ENCODE measurements around the gene NAALADL2.

NAALADL2 gene

DNA sequence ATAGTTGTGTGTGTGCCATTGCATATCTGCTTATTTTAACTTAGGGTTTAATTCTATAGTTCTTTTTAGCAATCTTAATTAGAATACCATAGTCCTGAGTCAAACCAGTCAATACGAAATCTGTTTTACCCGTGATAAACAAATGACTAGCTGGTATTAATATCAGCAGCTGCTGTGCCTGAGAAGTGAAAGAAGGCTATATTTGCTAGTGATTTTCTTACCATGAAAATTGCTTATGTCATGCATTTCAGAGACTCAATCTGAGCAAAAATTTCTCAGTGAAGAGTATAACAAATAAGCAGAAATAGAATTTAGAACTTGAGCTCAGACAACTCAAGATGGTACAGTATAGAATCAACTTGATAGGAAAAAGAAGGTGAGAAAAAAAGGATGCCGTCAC, 820.4 kb downstream of the NAALADL2 start:
- DNase-seq, result no peak
- H2BK15ac ChIP-seq (replicated peaks; ENCODE audit: low read depth), result no peak overlapping the region
- H3K4me3 ChIP-seq (ENCODE audit: low read length), result no peak overlapping the region
- no peak overlapping the region for H3K9ac ChIP-seq (ENCODE audit: low read length)
- no peak overlapping the region for H2AK5ac ChIP-seq (ENCODE audit: low read length)
- H4K5ac ChIP-seq (ENCODE audit: low read length), result no peak overlapping the region
- H3K27me3 ChIP-seq (ENCODE audit: insufficient read depth, low read length, poor library complexity), result no peaks in the 10 kb centered on the region
- H3K4me1 ChIP-seq (ENCODE audit: control insufficient read depth, low read depth, low read length), result no peaks in the 10 kb centered on the region
- H3K79me1 ChIP-seq (ENCODE audit: low read length), result no peaks in the 10 kb centered on the region
- no CpG with 5 or more reads among the region's 3 CpGs for WGBS (ENCODE audit: extremely low coverage, insufficient coverage, low lambda C conversion rate)
- H3K4ac ChIP-seq (ENCODE audit: low read depth, low read length), result no peak overlapping the region
- no peak overlapping the region for H4K8ac ChIP-seq (ENCODE audit: low read depth, low read length)
- no peak overlapping the region for H3K4me2 ChIP-seq (ENCODE audit: low read length)
- H3K79me2 ChIP-seq (ENCODE audit: control insufficient read depth, insufficient read depth, low read length), result no peaks in the 10 kb centered on the region
- no peak overlapping the region for H3K27ac ChIP-seq (ENCODE audit: low read depth, low read length)
- no peak overlapping the region for H3K56ac ChIP-seq (ENCODE audit: low read length)
- H3K23ac ChIP-seq (ENCODE audit: low read length), result no peak overlapping the region
- H2BK120ac ChIP-seq (ENCODE audit: low read depth, low read length), result no peak overlapping the region
- H3K36me3 ChIP-seq (ENCODE audit: control insufficient read depth, insufficient read depth, low read length), result no peaks in the 10 kb centered on the region
- no peak overlapping the region for H3K18ac ChIP-seq (ENCODE audit: low read length)
- no peak overlapping the region for H2BK5ac ChIP-seq (ENCODE audit: low read length)

DNA sequence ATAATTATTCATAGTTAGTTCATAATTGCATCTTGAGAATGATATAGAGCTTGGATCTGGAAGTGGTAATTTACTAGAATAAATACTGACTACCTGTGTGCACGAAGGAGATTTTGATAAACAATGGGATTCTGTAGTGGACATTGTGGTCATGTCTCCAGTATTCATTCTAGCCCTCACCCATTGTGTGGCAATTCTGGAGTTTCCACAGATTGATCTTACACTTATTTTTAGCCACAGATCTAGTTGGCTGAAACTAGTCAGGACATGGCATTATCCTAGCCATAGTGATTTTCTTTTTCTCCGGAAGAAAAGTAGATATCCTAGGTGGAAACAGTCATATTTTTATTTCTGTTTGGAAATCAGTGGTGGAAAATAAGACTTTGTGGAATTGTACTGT, 833.1 kb downstream of the NAALADL2 start:
- H3K23ac ChIP-seq (ENCODE audit: low read length), result no peak overlapping the region
- H3K9ac ChIP-seq (ENCODE audit: low read length), result no peak overlapping the region
- no peaks in the 10 kb centered on the region for H3K79me1 ChIP-seq (ENCODE audit: low read length)
- H3K56ac ChIP-seq (ENCODE audit: low read length), result no peak overlapping the region
- no CpG with 5 or more reads among the region's 2 CpGs for WGBS (ENCODE audit: extremely low coverage, insufficient coverage, low lambda C conversion rate)
- no peak overlapping the region for H2BK15ac ChIP-seq (replicated peaks; ENCODE audit: low read depth)
- DNase-seq, result no peak
- H3K4me3 ChIP-seq (ENCODE audit: low read length), result no peak overlapping the region
- no peaks in the 10 kb centered on the region for H3K79me2 ChIP-seq (ENCODE audit: control insufficient read depth, insufficient read depth, low read length)
- H2BK120ac ChIP-seq (ENCODE audit: low read depth, low read length), result no peak overlapping the region
- no peaks in the 10 kb centered on the region for H3K36me3 ChIP-seq (ENCODE audit: control insufficient read depth, insufficient read depth, low read length)
- no peak overlapping the region for H4K8ac ChIP-seq (ENCODE audit: low read depth, low read length)
- no peaks in the 10 kb centered on the region for H3K4me1 ChIP-seq (ENCODE audit: control insufficient read depth, low read depth, low read length)
- no peak overlapping the region for H3K18ac ChIP-seq (ENCODE audit: low read length)
- no peaks in the 10 kb centered on the region for H3K27me3 ChIP-seq (ENCODE audit: insufficient read depth, low read length, poor library complexity)
- H2AK5ac ChIP-seq (ENCODE audit: low read length), result no peak overlapping the region
- H3K4me2 ChIP-seq (ENCODE audit: low read length), result no peak overlapping the region
- H3K27ac ChIP-seq (ENCODE audit: low read depth, low read length), result no peak overlapping the region
- H2BK5ac ChIP-seq (ENCODE audit: low read length), result no peak overlapping the region
- no peak overlapping the region for H4K5ac ChIP-seq (ENCODE audit: low read length)
- H3K4ac ChIP-seq (ENCODE audit: low read depth, low read length), result no peak overlapping the region

DNA sequence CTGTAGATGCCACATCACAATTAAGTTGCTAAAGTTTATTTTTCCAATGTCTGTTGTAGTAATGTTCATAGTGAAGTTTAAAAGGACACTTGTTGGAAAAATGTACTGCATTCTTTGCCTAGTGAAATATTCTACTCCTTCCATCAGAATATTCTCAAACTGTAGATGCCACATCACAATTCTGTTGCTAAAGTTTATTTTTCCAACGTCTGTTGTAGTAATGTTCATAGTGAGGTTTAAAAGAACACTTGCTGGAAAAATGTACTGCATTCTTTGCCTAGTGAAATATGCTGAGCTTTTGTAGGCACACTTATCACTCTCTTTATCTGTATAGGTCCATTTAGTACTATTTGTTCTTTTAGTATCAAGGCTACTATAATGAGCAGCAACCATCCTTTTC, 836.1 kb downstream of the NAALADL2 start:
- Histone ChIP-seq H3K4ac (ENCODE audit: low read depth, low read length) (no peak overlapping the region), H3K79me1 (ENCODE audit: low read length) (no peaks in the 10 kb centered on the region), H3K4me2 (ENCODE audit: low read length) (no peak overlapping the region), H2BK5ac (ENCODE audit: low read length) (no peak overlapping the region), H3K56ac (ENCODE audit: low read length) (no peak overlapping the region), H3K27ac (ENCODE audit: low read depth, low read length) (no peak overlapping the region), H3K18ac (ENCODE audit: low read length) (no peak overlapping the region), H2BK120ac (ENCODE audit: low read depth, low read length) (no peak overlapping the region), H3K27me3 (ENCODE audit: insufficient read depth, low read length, poor library complexity) (no peaks in the 10 kb centered on the region), H3K23ac (ENCODE audit: low read length) (no peak overlapping the region), H2AK5ac (ENCODE audit: low read length) (no peak overlapping the region), H3K36me3 (ENCODE audit: control insufficient read depth, insufficient read depth, low read length) (no peaks in the 10 kb centered on the region), H3K4me1 (ENCODE audit: control insufficient read depth, low read depth, low read length) (no peaks in the 10 kb centered on the region), H2BK15ac (replicated peaks; ENCODE audit: low read depth) (no peak overlapping the region), H4K5ac (ENCODE audit: low read length) (no peak overlapping the region), H3K4me3 (ENCODE audit: low read length) (no peak overlapping the region), H4K8ac (ENCODE audit: low read depth, low read length) (no peak overlapping the region), H3K79me2 (ENCODE audit: control insufficient read depth, insufficient read depth, low read length) (no peaks in the 10 kb centered on the region), H3K9ac (ENCODE audit: low read length) (no peak overlapping the region)
- no peak for DNase-seq
- WGBS (ENCODE audit: extremely low coverage, insufficient coverage, low lambda C conversion rate), result no CpG with 5 or more reads among the region's 1 CpG

DNA sequence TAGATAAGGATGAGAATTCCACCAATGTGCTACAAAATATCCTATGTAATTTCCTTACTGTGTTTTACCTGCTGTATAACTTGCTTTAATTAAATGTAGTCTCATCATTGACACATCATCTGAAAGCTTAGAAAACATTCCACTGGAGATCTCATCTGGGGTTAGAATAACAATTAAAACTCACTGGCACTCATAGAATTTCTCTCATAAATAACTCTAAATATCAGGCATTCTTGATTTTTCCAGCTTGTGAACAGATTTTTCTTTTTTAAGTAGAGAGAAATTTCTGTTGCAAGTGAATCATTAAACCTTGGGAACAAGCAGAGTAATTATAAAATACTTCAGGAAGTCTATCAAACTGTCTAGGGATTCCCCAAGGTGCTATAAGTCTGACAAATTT, 843.8 kb downstream of the NAALADL2 start:
- Histone ChIP-seq H3K4me2 (ENCODE audit: low read length) (no peak overlapping the region), H4K5ac (ENCODE audit: low read length) (no peak overlapping the region), H3K4me1 (ENCODE audit: control insufficient read depth, low read depth, low read length) (no peaks in the 10 kb centered on the region), H3K27ac (ENCODE audit: low read depth, low read length) (no peak overlapping the region), H3K18ac (ENCODE audit: low read length) (no peak overlapping the region), H3K9ac (ENCODE audit: low read length) (no peak overlapping the region), H3K56ac (ENCODE audit: low read length) (no peak overlapping the region), H4K8ac (ENCODE audit: low read depth, low read length) (no peak overlapping the region), H2BK120ac (ENCODE audit: low read depth, low read length) (no peak overlapping the region), H3K36me3 (ENCODE audit: control insufficient read depth, insufficient read depth, low read length) (no peaks in the 10 kb centered on the region), H2AK5ac (ENCODE audit: low read length) (no peak overlapping the region), H2BK15ac (replicated peaks; ENCODE audit: low read depth) (no peak overlapping the region), H3K79me2 (ENCODE audit: control insufficient read depth, insufficient read depth, low read length) (no peaks in the 10 kb centered on the region), H3K4ac (ENCODE audit: low read depth, low read length) (no peak overlapping the region), H2BK5ac (ENCODE audit: low read length) (no peak overlapping the region), H3K79me1 (ENCODE audit: low read length) (no peaks in the 10 kb centered on the region), H3K27me3 (ENCODE audit: insufficient read depth, low read length, poor library complexity) (no peaks in the 10 kb centered on the region), H3K23ac (ENCODE audit: low read length) (no peak overlapping the region), H3K4me3 (ENCODE audit: low read length) (no peak overlapping the region)
- DNase-seq, result no peak

DNA sequence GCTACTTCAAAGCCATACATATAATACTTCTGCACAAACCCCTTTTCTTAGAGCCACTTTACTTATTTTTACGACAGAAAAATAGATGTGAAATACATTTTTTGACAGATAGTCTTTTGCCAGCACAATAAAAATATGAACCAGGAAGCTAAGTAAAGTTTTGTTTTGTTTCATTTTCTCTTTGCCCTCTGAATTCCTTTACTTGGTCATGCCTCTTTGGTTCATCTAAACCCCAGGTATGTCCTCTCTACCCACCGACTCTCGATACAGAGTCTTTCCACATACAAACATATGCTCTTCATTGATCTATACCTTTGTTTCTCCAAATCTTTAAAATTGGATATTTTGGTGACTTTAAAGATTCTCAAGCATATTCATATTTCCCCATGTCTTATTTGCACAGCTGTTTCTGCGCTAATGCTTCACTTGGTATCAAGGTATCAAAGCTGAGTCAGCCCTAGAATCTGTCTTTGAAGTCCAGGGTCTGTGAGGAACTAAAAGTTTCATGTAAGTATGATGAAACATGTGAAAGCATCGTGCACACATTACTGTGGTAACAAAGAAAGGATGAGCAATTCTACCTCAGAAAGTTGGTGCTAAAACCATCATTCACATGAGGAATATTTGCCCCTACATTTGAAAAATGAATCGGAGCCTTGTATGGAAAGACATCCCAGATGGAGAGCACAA, 845.4 kb downstream of the NAALADL2 start:
- no CpG with 5 or more reads among the region's 6 CpGs for WGBS (ENCODE audit: extremely low coverage, insufficient coverage, low lambda C conversion rate)
- Histone ChIP-seq H3K79me1 (ENCODE audit: low read length) (no peaks in the 10 kb centered on the region), H3K4me1 (ENCODE audit: control insufficient read depth, low read depth, low read length) (no peaks in the 10 kb centered on the region), H2BK15ac (replicated peaks; ENCODE audit: low read depth) (no peak overlapping the region), H3K36me3 (ENCODE audit: control insufficient read depth, insufficient read depth, low read length) (no peaks in the 10 kb centered on the region), H3K9ac (ENCODE audit: low read length) (no peak overlapping the region), H2BK5ac (ENCODE audit: low read length) (no peak overlapping the region), H4K8ac (ENCODE audit: low read depth, low read length) (no peak overlapping the region), H3K27ac (ENCODE audit: low read depth, low read length) (no peak overlapping the region), H3K4ac (ENCODE audit: low read depth, low read length) (no peak overlapping the region), H3K4me2 (ENCODE audit: low read length) (no peak overlapping the region), H4K5ac (ENCODE audit: low read length) (no peak overlapping the region), H3K18ac (ENCODE audit: low read length) (no peak overlapping the region), H2AK5ac (ENCODE audit: low read length) (no peak overlapping the region), H3K4me3 (ENCODE audit: low read length) (no peak overlapping the region), H3K79me2 (ENCODE audit: control insufficient read depth, insufficient read depth, low read length) (no peaks in the 10 kb centered on the region), H2BK120ac (ENCODE audit: low read depth, low read length) (no peak overlapping the region), H3K23ac (ENCODE audit: low read length) (no peak overlapping the region), H3K27me3 (ENCODE audit: insufficient read depth, low read length, poor library complexity) (no peaks in the 10 kb centered on the region), H3K56ac (ENCODE audit: low read length) (no peak overlapping the region)
- DNase-seq, result no peak

DNA sequence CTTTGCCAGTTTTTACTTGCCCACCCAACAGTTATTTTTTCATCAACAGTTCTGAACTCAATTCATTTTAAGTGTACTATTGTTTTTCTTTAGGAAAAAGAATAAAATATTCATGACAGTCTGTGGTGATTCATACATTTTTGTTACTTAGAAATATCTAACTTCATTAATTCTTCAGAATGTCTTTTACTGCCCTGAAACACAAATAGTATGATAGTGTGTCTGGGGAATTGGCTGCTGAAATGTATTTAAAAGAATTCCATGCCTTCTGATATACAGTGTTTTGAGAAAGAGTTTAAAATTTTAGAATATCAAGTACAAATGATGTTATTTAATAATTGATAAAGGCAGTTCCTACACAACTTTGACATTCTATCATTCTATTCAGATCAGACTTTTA, 854.1 kb downstream of the NAALADL2 start:
- Histone ChIP-seq H3K79me2 (ENCODE audit: control insufficient read depth, insufficient read depth, low read length) (no peaks in the 10 kb centered on the region), H3K56ac (ENCODE audit: low read length) (no peak overlapping the region), H3K36me3 (ENCODE audit: control insufficient read depth, insufficient read depth, low read length) (no peaks in the 10 kb centered on the region), H2AK5ac (ENCODE audit: low read length) (no peak overlapping the region), H3K4me2 (ENCODE audit: low read length) (no peak overlapping the region), H2BK15ac (replicated peaks; ENCODE audit: low read depth) (no peak overlapping the region), H3K18ac (ENCODE audit: low read length) (no peak overlapping the region), H4K8ac (ENCODE audit: low read depth, low read length) (no peak overlapping the region), H3K4ac (ENCODE audit: low read depth, low read length) (no peak overlapping the region), H3K27me3 (ENCODE audit: insufficient read depth, low read length, poor library complexity) (no peaks in the 10 kb centered on the region), H3K4me3 (ENCODE audit: low read length) (no peak overlapping the region), H3K4me1 (ENCODE audit: control insufficient read depth, low read depth, low read length) (no peaks in the 10 kb centered on the region), H2BK120ac (ENCODE audit: low read depth, low read length) (no peak overlapping the region), H3K9ac (ENCODE audit: low read length) (no peak overlapping the region), H3K23ac (ENCODE audit: low read length) (no peak overlapping the region), H4K5ac (ENCODE audit: low read length) (no peak overlapping the region), H3K27ac (ENCODE audit: low read depth, low read length) (no peak overlapping the region), H2BK5ac (ENCODE audit: low read length) (no peak overlapping the region), H3K79me1 (ENCODE audit: low read length) (no peaks in the 10 kb centered on the region)
- no peak for DNase-seq

Data from mesendoderm (in vitro differentiated cells).